Stimulated activated CD8-positive, alpha-beta memory T cell treated with anti-CD3 and anti-CD28 coated beads, Interleukin-7, amount 100 ng/mL, for 4 hours (primary cell): ENCODE data around the gene C1orf141.
"Not testable (repeated sequence)": the region's sequence is repeated elsewhere in the genome, so short reads cannot be mapped to it uniquely, and the experiment has no call there.

Experiments used
- DNase-seq, 2 donors: peaks; one replicate each; pipeline ENCODE4 v3.0.0-alpha.2; 2020; ENCODE audit warnings: low read depth in 2 of 2

C1orf141 gene

GRCh38 chr1:67134695-67135094 lies at the start of gene C1orf141:
Gene C1orf141 (minus strand): TSS chr1:67134970. CDS start chr1:67127240, 7,730 bp downstream.
- no peak for DNase-seq

GRCh38 chr1:67175530-67176087 lies 40.8 kb upstream of the C1orf141 start:
- no peak for DNase-seq

- no peak for DNase-seq
Observed at GRCh38 chr1:67174716-67175284, 40.0 kb upstream of the C1orf141 start.

- no peak for DNase-seq
Observed at GRCh38 chr1:67173988-67174387, 39.2 kb upstream of the C1orf141 start.

GRCh38 chr1:67171978-67172377 lies 37.2 kb upstream of the C1orf141 start:
- DNase-seq = no peak

GRCh38 chr1:67171574-67171955 lies 36.8 kb upstream of the C1orf141 start:
- no peak for DNase-seq

GRCh38 chr1:67170751-67171573 lies 36.2 kb upstream of the C1orf141 start:
- DNase-seq = no peak

- DNase-seq = no peak
Observed at GRCh38 chr1:67169932-67170331, 35.2 kb upstream of the C1orf141 start.

- DNase-seq = no peak
Observed at GRCh38 chr1:67169496-67169895, 34.7 kb upstream of the C1orf141 start.

GRCh38 chr1:67166196-67166595 lies 31.4 kb upstream of the C1orf141 start, which contains the start of gene IL23R:
Gene IL23R (plus strand): TSS chr1:67166454. CDS start chr1:67168121, 1,667 bp downstream.
- DNase-seq = no peak

- no peak for DNase-seq
Observed at GRCh38 chr1:67165468-67166041, 30.8 kb upstream of the C1orf141 start.

GRCh38 chr1:67162954-67163353 lies 28.2 kb upstream of the C1orf141 start:
- peak; percentile 6 to 21 for DNase-seq

GRCh38 chr1:67159233-67159632 lies 24.5 kb upstream of the C1orf141 start:
- DNase-seq = no peak

- no peak for DNase-seq
Observed at GRCh38 chr1:67158401-67158800, 23.6 kb upstream of the C1orf141 start.

- no peak for DNase-seq
Observed at GRCh38 chr1:67150931-67151330, 16.2 kb upstream of the C1orf141 start.

- DNase-seq = peak; percentile 28 to 52
Observed at GRCh38 chr1:67149179-67149770, 14.5 kb upstream of the C1orf141 start.

GRCh38 chr1:67148516-67149178 lies 13.9 kb upstream of the C1orf141 start:
- DNase-seq = no peak

GRCh38 chr1:67147973-67148372 lies 13.2 kb upstream of the C1orf141 start:
- not testable (repeated sequence) for DNase-seq

GRCh38 chr1:67146539-67146938 lies 11.8 kb upstream of the C1orf141 start:
- no peak for DNase-seq

- DNase-seq = no peak
Observed at GRCh38 chr1:67146101-67146500, 11.3 kb upstream of the C1orf141 start.

- no peak for DNase-seq
Observed at GRCh38 chr1:67144696-67145095, 9.9 kb upstream of the C1orf141 start.

GRCh38 chr1:67143966-67144365 lies 9.2 kb upstream of the C1orf141 start:
- DNase-seq = no peak
